HG02885 (cell line): Measurements from ENCODE around the gene FBLN1.
"Not testable (repeated sequence)": the region's sequence is repeated elsewhere in the genome, so short reads cannot be mapped to it uniquely, and the experiment has no call there.

Experiments used
- ATAC-seq: cut with Tn5 transposase; IDR thresholded peaks from one replicate; pipeline ENCODE4 v1.9.1; 2021; ENCODE audit warnings: mild to moderate bottlenecking; ENCODE audit not compliant: unreplicated experiment, poor library complexity

The FBLN1 gene

DNA sequence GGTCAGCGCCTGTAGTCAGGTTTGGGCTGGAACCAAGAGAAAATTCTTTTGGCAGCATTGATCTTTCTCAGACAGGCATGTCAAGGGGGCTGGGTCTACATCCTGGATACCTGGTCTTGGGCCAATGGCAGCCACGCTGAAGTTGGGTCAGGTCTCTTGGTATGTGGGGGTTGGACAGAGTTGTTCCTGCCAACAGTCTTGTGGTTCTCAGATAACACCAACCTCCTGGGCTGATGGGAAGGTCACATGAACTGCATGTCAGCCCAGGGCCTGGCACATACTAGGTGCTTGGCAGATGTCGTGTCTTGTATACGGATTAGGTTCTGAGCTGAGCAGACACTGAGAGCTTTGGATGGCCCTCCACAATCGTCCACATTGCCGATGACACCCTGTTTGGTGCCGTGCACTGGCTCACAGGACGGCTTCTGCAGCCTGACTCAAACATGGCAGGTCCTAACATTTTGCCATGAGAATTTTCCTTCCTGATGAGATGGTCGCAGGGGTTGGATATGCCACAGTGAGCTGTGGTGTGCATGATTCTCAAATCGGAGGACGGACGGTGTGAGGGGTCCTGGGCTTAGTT, 42.0 kb downstream of the FBLN1 start:
- ATAC-seq = no peak

- no peak for ATAC-seq
These were observed 43.8 kb downstream of the FBLN1 start for GRCh38 chr22:45546333-45547015.

DNA sequence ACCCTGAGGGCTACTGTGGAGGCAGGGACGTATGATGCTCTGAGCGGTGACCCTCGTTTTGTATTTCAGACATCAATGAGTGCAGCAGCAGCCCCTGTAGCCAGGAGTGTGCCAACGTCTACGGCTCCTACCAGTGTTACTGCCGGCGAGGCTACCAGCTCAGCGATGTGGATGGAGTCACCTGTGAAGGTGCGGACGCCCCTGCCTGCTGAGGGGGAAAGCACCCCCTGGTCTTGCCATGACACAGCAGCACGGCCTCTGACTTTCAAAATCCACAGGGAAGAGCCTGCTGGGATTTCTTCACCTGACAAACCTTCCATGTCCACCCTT, 44.3 kb downstream of the FBLN1 start:
- ATAC-seq = no peak

- ATAC-seq = no peak
These were observed 45.0 kb downstream of the FBLN1 start for GRCh38 chr22:45547731-45548130.

DNA sequence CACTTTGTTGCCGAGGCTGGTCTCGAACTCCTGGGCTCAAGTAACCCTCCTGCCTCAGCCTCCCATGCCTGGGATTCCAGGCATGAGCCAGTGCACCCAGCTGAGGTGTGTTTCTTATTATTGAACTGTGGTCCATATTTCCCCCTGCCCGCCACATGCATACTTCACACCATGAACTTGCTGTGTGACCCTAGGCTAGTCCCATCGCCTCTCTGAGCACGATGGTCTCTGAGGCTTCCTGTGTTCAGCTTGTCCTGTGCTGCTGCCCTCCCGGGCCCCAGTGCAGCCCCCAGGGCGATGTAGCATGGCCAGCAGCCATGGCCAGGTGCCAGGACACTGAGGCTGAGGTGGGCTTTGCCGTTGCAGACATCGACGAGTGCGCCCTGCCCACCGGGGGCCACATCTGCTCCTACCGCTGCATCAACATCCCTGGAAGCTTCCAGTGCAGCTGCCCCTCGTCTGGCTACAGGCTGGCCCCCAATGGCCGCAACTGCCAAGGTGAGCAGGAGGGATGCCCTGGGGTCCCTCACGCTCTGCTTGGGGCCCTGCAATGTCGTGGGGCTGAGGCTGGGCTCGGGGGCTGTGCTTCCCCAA, 45.7 kb downstream of the FBLN1 start:
- no peak for ATAC-seq

- no peak for ATAC-seq
These were observed 46.5 kb downstream of the FBLN1 start for GRCh38 chr22:45548991-45549761.

DNA sequence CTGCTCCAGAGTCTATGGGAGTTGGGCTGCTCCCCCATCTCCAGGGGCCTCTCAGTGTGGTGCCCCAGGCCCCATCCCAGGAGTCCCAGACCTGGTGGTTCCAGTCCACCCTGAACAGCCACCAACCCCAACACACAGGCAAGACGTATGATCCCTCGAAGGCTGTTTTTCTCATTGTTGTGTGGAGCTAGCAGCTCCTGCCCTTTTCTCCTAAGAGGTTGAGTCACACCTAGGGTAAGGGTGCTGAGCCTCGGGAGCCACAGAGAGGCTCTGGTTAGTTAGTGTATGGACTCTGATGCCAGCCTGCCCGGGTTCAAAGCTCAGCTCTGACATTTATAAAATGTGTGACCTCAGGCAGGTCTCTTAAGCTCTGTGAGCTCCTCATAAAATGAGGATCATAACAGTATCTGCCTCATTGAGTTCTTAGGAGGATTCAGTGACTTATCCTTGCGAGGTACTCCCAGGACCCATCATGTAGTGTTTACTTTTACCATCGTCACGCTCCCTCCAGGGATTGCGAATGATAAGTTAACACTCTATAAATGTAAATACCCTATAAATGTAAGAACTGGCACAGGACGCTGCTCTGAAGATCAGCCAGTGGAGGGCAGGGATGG, 47.2 kb downstream of the FBLN1 start:
- no peak for ATAC-seq

DNA sequence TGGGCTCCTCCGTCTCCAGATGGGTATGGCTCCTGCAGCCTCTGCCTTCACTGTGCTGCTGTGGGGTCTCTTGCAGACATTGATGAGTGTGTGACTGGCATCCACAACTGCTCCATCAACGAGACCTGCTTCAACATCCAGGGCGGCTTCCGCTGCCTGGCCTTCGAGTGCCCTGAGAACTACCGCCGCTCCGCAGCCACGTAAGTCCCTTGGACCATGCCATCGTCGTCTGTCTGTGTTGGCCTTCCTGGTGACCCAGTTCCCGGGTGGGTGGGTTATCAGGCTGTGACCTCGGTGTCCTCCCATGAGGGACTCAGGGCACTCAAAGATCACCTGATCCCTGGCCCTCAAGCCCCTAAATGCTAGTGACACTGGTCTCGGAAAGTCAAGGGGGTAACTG, 47.7 kb downstream of the FBLN1 start:
- ATAC-seq = no peak

DNA sequence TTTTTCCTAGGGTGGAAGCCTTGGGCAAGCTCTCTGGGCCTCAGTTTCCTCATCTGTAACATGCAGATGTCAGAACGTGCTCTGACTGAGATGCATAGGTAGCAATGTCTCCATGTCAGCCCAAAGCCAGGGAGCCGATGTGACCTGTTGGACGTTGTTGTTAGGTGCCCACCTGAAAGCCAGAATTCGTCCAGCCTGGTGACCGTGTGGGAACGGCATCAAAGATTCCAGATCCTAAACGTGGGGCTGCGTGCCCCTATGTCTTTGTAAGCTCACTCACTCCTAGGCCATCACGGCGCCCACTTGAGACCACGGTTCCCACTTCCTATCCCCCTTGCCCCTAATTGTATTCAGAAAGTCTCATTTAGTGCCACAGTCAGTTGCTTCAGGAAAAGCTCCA, 48.2 kb downstream of the FBLN1 start:
- ATAC-seq = no peak

DNA sequence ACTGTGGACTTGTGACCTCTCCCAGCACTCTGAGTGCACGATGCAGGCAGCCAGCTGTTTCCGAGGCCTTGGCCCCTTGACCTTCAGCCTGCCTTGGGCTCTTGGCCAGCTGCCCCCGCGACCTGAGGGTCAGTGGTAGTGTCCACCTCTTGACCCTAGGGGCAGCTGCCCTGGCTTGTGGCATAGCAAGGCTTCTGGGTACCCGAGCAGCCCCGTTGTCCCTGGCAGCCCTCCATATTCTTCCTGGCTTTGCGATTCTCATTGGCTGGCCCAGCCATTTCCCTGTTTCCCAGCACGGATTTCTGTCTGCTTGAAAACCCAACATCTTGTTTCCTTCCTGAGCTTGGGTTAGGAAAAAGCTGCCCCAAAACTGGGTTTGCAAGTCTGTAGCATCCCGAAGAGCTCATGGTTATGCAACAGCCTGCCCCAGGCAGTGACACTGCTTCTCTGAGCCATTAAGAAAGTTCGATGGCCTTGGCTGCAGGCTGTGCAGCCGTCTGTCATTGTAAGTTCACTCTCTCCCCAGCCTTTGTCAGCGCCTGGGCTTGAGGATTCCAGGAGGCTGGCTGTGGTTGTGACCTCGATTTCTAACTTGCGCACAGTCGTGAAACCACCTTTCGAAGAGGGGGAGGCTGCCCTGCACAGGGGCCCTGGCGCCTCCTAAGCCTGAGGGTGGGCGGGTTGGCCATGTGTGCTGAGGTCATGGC, 48.8 kb downstream of the FBLN1 start:
- ATAC-seq = no peak

- ATAC-seq = no peak
These were observed 49.3 kb downstream of the FBLN1 start for GRCh38 chr22:45552017-45552411.

DNA sequence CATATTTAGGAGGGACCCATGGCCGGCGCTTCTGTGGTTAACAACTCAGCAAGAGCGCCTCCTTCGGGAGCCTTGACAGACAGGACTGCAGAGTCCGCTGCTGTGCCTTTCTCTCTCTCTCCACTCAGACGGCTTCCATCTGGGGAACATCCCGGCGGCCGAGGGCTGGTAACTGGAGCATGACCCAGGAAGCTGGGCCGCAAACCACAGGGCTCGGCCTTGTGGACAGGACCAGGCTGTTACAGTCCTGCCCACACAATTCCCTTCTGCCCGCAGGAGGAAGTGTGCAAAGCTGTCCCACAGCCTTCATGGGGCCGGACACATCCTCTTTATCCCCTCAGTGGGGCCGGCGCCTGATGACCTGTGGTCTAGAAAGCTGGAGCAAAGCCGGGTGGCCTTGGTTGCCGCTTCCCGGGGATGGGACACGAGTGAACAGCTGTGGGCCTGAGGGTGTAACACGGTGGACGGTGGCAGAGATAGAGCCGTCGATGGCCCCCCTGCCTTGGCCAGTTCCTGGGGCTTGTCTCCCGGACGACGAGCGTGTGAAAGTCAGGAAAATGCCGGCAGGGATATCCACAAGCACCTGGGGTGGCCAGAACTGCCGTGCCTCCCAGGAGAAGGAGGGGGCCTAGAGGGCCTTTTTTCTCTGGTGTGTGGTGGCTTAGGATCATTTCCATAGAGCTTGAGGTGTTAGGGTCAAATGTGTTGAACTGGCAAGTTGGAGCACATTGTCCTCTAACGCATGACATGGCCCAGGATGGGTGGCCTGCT, 50.1 kb downstream of the FBLN1 start:
- ATAC-seq = no peak

DNA sequence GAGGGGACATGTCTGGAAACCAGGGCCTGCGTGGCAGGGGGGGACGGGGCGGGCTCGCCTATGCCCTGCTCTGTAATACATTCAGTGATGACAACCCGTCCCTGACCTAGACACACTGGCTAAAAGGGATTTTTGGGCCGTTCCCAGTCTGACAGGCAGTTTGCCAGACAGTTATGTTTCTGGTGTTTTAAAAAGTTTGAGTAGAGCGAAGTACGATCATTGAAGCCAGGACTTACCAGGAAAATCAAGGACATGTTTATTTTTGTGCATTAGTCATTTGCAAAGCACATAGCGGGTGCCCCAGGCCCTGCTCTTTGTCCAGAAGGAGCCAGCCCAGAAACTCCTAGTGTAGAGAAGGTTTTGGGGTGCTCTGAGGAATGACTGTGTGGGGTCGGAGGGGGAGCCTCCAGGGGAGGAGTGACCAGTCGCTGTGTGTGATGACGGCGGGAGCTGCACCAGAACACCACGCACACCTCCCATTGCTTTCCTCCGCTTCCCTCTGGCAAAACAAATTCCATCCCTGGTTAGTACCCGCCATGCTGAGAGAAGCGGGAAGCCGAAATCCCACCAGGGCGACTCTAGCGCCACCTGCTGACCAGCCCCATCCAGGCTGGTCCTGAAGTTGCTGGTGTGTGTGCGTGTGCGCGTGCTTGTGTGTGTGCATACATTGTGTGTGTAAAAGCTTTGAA, 50.8 kb downstream of the FBLN1 start:
- ATAC-seq = no peak

- ATAC-seq = no peak
These were observed 51.3 kb downstream of the FBLN1 start for GRCh38 chr22:45554040-45554406.

DNA sequence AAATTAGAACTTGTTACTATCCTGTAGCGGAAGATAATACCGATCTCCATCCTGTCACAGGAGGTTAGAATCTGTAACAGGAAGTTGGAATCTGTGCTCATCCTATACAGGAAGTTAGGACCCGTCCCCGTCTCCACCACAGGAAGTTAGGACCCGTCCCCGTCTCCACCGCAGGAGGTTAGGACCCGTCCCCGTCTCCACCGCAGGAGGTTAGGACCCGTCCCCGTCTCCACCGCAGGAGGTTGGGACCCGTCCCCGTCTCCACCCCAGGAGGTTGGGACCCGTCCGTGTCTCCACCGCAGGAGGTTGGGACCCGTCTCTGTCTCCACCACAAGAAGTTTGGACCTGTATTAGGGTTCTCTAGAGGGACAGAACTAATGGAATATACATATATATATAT, 52.2 kb downstream of the FBLN1 start:
- no peak for ATAC-seq

DNA sequence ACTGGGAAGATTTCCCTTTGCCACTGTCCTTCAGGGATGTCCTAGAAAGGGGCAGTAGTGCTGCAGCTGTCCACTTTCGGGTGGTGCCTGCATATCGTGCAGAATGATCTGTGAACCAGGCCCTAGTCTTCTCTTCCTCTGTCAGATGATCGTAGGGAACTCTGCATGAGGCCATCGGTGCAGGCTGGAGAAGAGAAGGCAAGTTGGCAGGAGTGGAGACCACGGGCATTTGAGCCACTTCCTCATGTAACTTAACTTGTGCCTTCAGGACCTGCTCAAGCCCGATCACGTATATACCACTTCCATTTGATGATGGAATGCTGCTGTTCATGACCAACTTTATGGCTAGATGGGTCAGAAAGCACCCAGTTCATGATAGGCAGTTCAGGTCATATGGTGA, 55.2 kb downstream of the FBLN1 start:
- ATAC-seq = not testable (repeated sequence)

GRCh38 chr22:45560092-45560491, 57.4 kb downstream of the FBLN1 start:
- ATAC-seq = not testable (repeated sequence)

GRCh38 chr22:45560761-45561160, 58.1 kb downstream of the FBLN1 start:
- ATAC-seq = not testable (repeated sequence)

DNA sequence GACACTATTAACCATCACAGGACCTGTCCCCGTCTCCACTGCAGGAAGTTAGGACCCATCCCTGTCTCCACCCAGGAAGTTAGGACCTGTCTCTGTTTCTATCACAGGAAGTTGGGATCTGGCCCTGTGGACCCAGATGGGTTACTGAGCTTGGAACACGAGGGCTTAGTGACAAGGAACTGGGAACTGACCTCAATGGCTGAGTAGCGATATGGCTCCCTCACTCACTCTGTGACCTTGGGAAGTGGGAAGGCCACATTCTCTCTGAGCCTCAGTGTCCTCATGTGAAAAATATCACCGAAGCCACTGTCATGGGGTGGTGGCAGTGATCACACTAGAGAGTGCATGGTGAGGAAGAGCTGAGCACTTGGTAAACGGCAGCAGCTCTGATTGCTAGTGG, 59.4 kb downstream of the FBLN1 start:
- ATAC-seq = no peak
